Measurements from ENCODE around the gene STRA8.

STRA8 gene

DNA sequence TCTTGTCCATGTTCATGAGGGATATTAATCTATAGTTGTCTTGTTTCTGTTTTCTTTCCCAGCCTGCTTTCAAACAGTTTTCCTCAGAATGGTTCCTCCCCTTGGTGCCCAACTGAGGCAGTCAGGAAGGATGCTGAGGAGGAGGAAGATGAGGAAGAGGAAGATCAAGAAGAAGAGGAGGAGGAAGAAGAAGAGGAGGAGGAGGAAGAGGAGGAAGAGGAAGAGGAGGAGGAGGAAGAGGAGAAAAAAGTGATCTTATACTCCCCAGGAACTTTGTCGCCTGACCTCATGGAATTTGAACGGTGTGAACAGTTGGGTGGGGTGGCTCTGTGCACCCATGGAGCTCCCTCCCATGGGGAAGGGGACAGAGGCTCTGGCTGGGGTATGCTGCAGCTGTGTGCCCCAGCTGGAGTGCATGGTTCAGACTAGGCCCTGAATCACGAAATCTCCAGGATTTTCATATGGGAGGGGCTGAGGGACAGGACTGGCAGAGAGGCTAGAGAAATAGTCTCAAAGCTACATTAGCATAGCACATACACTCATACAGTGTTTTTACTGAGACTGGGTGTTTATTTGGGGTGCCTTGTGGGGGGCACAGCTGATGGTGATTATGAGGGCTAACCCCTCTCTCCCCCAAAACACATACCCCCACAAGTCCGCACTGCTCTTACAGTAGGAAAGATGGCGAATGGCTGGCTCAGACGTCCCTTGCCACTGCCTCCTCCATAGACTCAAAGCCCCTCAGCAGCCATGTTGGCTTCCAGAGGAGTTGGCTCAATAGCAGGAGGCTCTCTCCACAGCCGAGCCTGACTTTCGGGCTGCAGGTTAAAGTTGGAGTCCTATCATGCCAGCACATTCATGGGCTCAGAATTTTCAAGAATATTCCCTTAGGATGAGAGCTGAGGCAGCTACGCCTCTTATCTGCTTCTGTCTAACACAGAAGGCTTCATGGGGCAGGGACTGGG, 11.9 kb downstream of the STRA8 start:
- H3K4me2 ChIP-seq (ENCODE audit: low read length), result no peak overlapping the region
- H3K4me3 ChIP-seq (ENCODE audit: low read depth, low read length), result no peak overlapping the region
- TF ChIP-seq, protein P1, sequence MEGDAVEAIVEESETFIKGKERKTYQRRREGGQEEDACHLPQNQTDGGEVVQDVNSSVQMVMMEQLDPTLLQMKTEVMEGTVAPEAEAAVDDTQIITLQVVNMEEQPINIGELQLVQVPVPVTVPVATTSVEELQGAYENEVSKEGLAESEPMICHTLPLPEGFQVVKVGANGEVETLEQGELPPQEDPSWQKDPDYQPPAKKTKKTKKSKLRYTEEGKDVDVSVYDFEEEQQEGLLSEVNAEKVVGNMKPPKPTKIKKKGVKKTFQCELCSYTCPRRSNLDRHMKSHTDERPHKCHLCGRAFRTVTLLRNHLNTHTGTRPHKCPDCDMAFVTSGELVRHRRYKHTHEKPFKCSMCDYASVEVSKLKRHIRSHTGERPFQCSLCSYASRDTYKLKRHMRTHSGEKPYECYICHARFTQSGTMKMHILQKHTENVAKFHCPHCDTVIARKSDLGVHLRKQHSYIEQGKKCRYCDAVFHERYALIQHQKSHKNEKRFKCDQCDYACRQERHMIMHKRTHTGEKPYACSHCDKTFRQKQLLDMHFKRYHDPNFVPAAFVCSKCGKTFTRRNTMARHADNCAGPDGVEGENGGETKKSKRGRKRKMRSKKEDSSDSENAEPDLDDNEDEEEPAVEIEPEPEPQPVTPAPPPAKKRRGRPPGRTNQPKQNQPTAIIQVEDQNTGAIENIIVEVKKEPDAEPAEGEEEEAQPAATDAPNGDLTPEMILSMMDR (IDR thresholded peaks at IDR 0.05), result no peak
- no peaks in the 10 kb centered on the region for H3K27me3 ChIP-seq (ENCODE audit: control insufficient read depth, insufficient read depth, low read length)
- no peaks in the 10 kb centered on the region for H3K4me1 ChIP-seq
- H3K27ac ChIP-seq, result no peak overlapping the region
- no peaks in the 10 kb centered on the region for H3K79me2 ChIP-seq
- no peaks in the 10 kb centered on the region for H3K9me3 ChIP-seq (ENCODE audit: control insufficient read depth, low read length)
- H2AFZ ChIP-seq, result no peak overlapping the region
- no peak overlapping the region for H3K9ac ChIP-seq
- no peaks in the 10 kb centered on the region for H3K36me3 ChIP-seq (ENCODE audit: control insufficient read depth, insufficient read depth, low read length)

DNA sequence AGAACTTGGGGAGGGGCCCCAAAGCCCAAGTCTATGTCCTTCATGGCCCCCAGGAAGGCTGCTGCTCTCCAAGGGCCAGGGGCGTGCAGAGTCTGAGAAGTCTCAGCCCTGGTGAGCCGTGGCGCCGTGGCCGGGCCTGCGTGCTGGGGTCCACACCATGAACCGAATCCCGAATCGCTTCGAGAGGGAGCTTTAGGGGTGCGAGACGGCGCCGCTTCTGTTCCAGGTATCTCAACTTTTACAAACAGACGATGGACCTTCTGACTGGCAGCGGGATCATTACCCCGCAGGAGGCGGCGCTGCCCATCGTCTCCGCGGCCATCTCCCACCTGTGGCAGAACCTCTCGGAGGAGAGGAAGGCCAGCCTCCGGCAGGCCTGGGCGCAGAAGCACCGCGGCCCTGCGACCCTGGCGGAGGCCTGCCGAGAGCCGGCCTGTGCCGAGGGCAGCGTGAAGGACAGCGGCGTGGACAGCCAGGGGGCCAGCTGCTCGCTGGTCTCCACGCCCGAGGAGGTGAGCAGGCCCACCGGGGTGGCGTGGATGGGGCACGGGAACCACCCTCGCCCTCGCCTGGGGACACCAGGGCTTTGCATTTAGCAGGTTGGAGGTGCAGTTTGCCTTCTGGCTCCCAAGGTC, 12.7 kb downstream of the STRA8 start:
- no peak overlapping the region for H3K27ac ChIP-seq
- H3K9ac ChIP-seq, result no peak overlapping the region
- H3K9me3 ChIP-seq (ENCODE audit: control insufficient read depth, low read length), result no peaks in the 10 kb centered on the region
- no peaks in the 10 kb centered on the region for H3K4me1 ChIP-seq
- H3K36me3 ChIP-seq (ENCODE audit: control insufficient read depth, insufficient read depth, low read length), result no peaks in the 10 kb centered on the region
- H3K27me3 ChIP-seq (ENCODE audit: control insufficient read depth, insufficient read depth, low read length), result no peaks in the 10 kb centered on the region
- H3K79me2 ChIP-seq, result no peaks in the 10 kb centered on the region
- H2AFZ ChIP-seq, result no peak overlapping the region
- no peak overlapping the region for H3K4me3 ChIP-seq (ENCODE audit: low read depth, low read length)
- H3K4me2 ChIP-seq (ENCODE audit: low read length), result no peak overlapping the region
- TF ChIP-seq, protein P1 (IDR thresholded peaks at IDR 0.05), result no peak

DNA sequence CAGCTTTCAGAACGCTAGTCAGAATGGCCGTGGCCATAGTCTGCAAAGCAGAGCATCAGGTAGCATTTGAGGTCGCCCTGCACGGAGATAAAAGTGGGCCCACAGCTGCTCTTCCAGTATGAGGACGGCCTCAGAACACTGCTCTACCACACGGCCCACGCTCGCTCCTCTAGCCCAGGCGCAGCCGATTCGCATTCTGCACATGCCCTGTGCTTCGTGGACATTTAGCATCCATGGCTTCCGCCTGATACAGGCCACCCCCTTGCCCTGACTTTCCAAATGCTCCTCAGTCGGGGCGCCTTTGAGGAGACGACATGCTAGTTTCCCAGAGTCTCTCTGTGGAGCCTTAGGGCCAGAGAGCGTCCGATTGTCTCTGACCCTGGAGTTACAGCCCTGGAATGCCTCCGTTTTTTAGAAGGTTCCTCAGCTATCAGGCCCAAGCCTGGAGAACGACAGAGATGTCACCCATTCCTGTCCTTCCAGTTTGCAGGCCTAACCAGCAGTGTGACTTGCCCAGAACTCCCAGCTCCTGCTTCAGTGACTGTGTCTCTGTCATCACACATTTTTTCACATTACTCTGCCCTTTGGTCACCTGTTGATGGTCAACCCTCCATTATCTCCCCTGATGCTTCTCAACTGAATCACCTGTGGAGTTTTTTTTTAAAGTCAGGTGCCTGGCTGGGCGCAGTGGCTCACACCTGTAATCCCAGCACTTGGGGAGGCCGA, 14.3 kb downstream of the STRA8 start:
- Histone ChIP-seq H3K27ac (no peak overlapping the region), H3K9ac (no peak overlapping the region), H2AFZ (no peak overlapping the region), H3K4me2 (ENCODE audit: low read length) (no peak overlapping the region), H3K36me3 (ENCODE audit: control insufficient read depth, insufficient read depth, low read length) (no peaks in the 10 kb centered on the region), H3K9me3 (ENCODE audit: control insufficient read depth, low read length) (no peaks in the 10 kb centered on the region), H3K27me3 (ENCODE audit: control insufficient read depth, insufficient read depth, low read length) (no peaks in the 10 kb centered on the region), H3K79me2 (no peaks in the 10 kb centered on the region), H3K4me1 (no peaks in the 10 kb centered on the region), H3K4me3 (ENCODE audit: low read depth, low read length) (no peak overlapping the region)
- TF ChIP-seq, protein P1 (IDR thresholded peaks at IDR 0.05), result no peak

DNA sequence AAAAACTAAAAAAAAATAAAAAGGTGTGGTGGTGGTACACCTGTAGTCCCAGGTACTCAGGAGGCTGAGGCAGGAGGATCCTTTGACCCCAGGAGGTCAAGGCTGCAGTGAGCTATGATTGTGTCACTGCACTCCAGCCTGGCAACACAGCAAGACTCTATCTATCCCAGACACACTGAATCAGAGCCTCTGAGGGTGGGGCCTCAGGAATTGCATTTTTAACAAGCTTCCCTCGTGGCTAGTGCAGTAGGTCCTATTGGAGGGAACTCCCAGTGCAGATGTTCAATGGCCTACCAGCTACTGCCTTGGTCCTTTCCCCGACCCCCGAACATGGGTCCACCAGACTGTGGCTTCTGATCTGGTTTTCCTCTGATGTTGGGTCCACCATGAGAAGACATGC, 14.9 kb downstream of the STRA8 start:
- Histone ChIP-seq H3K4me1 (no peaks in the 10 kb centered on the region), H3K4me2 (ENCODE audit: low read length) (no peak overlapping the region), H3K79me2 (no peaks in the 10 kb centered on the region), H3K4me3 (ENCODE audit: low read depth, low read length) (no peak overlapping the region), H3K9ac (no peak overlapping the region), H3K27me3 (ENCODE audit: control insufficient read depth, insufficient read depth, low read length) (no peaks in the 10 kb centered on the region), H3K9me3 (ENCODE audit: control insufficient read depth, low read length) (no peaks in the 10 kb centered on the region), H2AFZ (no peak overlapping the region), H3K36me3 (ENCODE audit: control insufficient read depth, insufficient read depth, low read length) (no peaks in the 10 kb centered on the region), H3K27ac (no peak overlapping the region)
- TF ChIP-seq, protein P1 (IDR thresholded peaks at IDR 0.05), result no peak

Measured in parathyroid adenoma (tissue), 2 donors.